Measurements from ENCODE around the gene KIAA0930.
"Not testable (repeated sequence)": the region's sequence is repeated elsewhere in the genome, so short reads cannot be mapped to it uniquely, and the experiment has no call there.

Gene KIAA0930

DNA sequence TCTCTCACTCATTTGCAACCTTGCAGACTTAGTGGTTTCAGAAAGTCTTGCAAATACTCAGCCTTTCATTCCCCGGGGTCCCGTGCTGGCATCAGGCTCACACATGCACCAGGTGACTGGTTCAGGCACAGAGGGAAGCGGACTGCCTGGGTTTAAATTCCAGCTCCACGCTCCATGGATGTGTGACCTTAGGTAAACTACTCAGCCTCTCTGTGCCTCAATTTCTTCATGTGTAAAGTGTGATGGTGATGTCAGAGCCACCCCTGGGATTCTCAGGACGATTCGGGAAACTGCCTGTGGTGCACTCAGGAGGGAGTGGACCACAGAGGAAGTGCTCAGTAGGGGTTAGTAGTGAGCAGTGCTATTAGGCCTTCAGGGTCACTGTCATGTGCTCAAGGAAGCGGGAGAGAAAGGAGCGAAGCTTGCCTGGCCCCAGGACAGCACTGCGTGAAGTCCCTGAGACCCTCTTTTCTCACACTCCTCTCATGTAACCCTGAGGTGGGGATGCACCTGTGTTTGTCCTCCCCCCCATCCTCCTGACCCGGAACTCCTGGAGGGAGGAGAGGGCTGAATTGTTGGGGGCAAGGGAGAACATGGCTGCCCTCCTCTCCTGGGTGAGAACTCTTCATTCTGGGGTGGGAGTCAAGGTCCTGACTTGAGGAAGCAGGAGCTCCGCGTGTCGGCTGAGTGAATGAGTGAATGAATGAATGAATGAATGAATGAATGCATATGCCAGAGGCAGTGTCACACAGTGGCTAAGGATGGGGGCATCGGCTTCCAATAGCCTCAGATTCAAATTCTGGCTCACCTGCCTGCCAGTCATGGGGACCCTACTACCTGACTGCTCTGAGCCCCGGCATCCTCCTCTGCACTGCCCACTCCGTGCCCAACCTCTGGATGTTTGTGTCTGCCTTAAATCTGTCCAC lies 29.7 kb upstream of the KIAA0930 start:
- Mint-ChIP-seq H3K36me3 (no peaks in the 10 kb centered on the region), H3K9me3 (no peaks in the 10 kb centered on the region), H3K27ac (no peak overlapping the region), H3K27me3 (peaks cover 80% of the 10 kb centered on the region), H3K4me3 (peak overlapping the region; percentile 57), H3K4me1 (peaks cover 10% of the 10 kb centered on the region)
- no peak for DNase-seq
- CTCF ChIA-PET = interaction anchor here (1.3 to 2.1 kb wide), 2 partner anchors 163 to 164 kb away, joined by 3 to 7 read pairs; no protein-coding TSS in a partner anchor

DNA sequence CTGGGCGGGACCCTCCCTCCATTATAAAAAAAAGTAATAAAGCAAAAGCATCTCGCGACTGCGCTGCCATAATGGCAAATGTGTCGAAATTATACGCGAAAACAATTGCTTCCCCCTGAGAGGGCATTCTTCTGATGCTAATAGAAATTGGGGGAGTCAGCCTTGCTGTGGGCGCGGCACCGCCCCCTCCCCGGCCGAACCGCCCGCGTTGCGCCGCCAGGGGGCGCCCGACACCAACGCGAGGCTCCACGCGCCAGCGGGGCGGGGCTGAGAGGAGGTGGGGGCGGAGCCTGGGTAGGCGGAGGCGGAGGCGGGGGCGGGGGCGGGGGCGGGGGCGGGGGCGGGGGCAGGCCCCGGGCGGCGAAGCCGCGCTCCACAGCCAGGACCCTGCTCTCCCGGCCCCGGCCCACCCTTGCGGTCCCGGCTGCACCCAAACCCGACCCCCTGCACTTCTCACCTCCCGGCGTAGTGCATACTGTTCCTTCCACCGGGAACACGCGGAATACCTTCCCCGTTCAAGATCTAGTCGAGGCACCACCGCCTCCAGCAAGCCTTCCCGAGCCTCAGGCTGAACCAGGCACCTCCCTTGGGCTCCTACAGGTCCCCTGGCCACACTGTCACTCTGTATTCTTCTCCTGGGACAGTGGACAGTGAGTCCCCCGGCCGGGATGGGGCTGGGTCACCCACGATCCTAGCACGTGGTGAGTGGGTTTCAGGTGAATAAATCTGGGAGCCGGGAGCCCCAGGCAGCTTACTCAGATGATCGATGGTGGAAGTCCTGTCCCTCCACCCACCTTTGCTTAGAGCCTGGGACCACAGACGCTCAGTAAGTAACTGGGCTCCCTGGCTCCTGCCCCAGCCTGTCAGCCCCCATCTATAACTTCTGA lies 28.5 kb upstream of the KIAA0930 start:
- Mint-ChIP-seq H3K36me3 (no peaks in the 10 kb centered on the region), H3K27ac (no peak overlapping the region), H3K27me3 (peaks cover 83% of the 10 kb centered on the region), H3K9me3 (no peaks in the 10 kb centered on the region), H3K4me1 (peaks cover 10% of the 10 kb centered on the region), H3K4me3 (peak overlapping the region; percentile 70)
- peak; percentile 89 for DNase-seq
- CTCF ChIA-PET = interaction anchor here (1.0 kb wide), 1 partner anchor 169 kb away, joined by 4 read pairs; no protein-coding TSS in a partner anchor

DNA sequence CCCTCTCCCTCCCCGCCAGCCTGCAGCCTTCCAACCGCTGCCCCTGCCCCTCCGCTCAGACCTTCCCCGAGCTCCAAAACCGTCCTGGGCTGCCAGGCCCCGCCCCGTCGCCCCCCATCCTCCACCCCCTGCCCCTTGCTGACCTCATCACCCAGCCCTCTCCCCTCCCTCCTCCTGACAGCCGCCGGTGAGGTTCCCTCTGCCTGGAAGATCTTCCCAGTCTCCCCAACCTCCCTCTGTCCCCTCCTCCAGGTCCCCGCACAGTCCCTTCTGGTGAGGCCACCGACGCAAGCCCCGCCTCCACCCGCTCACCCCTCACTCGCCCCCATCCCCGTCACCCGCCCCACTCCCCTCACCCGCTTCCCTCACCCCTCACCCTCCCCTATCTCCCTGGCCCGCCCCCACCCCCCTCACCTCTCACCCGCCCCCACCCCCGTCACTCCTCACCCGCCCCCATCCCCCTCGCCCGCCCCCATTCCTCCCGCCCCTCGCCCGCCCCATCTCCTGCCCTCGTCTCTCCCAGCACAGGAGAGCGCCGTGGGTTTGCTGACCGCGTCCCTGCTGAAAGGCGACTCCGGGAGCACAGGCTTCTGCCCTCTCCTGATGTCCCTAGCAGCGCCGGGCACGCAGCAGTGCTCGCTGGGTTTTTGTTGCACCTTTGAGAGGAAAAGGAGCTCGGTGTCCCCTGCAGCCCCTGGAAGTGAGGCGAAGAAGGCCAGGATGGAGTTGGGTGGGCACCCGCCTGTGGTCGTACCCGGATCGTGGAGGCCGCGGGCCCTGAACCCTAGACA lies 27.7 kb upstream of the KIAA0930 start:
- CTCF ChIA-PET = interaction anchor here (0.7 to 1.0 kb wide), 2 partner anchors 168 to 286 kb away, joined by 3 to 4 read pairs; no protein-coding TSS in a partner anchor
- H3K27ac Mint-ChIP-seq = no peak overlapping the region
- peak; percentile 59 for DNase-seq
- no peaks in the 10 kb centered on the region for H3K9me3 Mint-ChIP-seq
- peak overlapping the region; percentile 70 for H3K4me3 Mint-ChIP-seq
- H3K27me3 Mint-ChIP-seq = peaks cover 86% of the 10 kb centered on the region
- H3K36me3 Mint-ChIP-seq = no peaks in the 10 kb centered on the region
- peaks cover 10% of the 10 kb centered on the region for H3K4me1 Mint-ChIP-seq

DNA sequence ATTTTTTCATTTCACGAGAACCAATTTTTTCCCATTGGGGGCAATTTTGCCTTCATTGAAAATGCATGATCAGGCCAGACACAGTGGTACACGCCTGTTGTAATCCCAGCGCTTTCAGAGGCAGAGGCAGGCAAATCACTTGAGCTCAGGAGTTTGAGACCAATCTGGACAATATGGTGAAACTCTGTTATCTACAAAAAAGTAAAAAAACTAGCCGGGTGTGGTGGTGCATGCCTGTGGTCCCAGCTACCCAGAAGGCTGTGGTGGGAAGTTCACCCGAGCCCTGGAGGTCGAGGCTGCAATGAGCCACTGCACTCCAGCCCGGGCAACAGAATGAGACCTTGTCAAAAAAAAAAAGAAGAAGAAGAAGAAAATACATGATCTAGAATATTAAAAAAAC lies 24.8 kb upstream of the KIAA0930 start:
- Mint-ChIP-seq H3K4me3 (no peak overlapping the region), H3K4me1 (peaks cover 10% of the 10 kb centered on the region), H3K27me3 (peaks cover 93% of the 10 kb centered on the region), H3K9me3 (no peaks in the 10 kb centered on the region), H3K27ac (no peak overlapping the region), H3K36me3 (no peaks in the 10 kb centered on the region)
- CTCF ChIA-PET = interaction anchor here (1.4 to 1.5 kb wide), 2 partner anchors 164 to 168 kb away, joined by 4 read pairs; no protein-coding TSS in a partner anchor
- no peak for DNase-seq

DNA sequence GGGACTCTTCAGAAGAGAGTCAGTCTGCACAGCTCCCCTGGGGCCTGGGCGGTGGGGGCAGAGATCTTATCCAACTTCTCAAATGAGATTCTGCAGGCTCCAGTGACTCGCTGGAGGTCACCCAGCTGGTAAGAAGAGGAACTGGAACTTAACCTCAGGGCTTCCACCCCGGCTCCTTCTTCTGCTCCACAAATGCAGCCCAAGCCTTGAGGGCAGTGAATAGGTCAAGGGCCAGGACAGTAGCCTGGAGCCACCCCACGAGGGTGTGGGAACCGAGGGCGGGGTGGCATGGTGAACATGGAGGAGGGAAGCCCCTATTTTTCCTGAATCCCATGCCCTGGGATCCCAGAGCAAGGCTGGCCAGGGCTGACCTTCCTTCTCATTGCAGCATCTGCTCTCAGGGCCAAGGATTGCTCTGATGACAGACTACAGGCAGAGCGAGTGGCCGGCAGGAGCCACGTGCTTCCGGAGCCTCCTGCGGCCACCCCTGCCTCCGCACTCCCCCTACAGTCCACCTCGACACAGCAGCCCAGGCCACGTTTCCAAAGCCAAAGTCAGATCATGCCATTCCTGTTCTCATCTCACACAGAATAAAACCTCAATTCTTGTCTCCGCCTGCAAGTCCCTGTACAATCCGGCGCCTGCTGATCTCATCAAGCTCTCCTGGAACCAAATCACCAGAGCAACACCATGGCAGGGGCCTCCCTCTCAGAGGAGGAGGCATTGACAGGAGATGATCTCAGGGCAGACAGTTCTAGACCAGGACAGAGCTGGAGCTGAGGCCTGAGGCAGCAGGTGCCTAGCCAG lies 23.0 kb upstream of the KIAA0930 start:
- H3K9me3 Mint-ChIP-seq = no peaks in the 10 kb centered on the region
- H3K27me3 Mint-ChIP-seq = peaks cover 89% of the 10 kb centered on the region
- no peak for DNase-seq
- no peaks in the 10 kb centered on the region for H3K36me3 Mint-ChIP-seq
- CTCF ChIA-PET = interaction anchor here (1.1 kb wide), 1 partner anchor 291 kb away, joined by 3 read pairs; no protein-coding TSS in a partner anchor
- H3K4me3 Mint-ChIP-seq = no peak overlapping the region
- no peak overlapping the region for H3K27ac Mint-ChIP-seq
- H3K4me1 Mint-ChIP-seq = peaks cover 2% of the 10 kb centered on the region

DNA sequence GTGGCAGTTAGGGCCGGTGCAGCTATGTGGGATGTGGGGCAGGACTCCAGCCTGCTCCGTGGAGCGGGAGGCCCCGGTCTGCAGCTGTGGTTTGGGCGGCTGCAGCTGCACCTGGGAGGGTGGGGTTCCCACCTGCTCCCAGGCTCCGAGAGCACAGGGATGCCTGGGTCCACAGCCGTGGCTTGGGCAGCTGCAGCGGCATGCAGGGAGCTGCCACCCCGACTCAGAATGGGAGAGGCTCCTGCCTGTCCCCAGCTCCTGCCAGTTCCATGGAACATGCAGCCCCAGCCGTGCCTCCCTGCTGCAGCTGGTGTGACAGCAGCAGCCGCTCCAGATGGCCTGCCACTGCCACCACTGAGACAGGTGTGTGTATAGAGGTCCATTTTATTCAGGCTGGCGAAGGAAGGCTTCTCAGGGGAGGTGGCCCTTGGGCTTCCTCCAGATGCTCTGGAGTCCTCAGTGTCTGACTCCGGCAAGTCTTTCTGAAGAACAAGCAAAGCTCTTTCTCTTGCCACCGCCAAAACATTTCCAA lies 22.3 kb upstream of the KIAA0930 start:
- H3K27ac Mint-ChIP-seq = no peak overlapping the region
- no peaks in the 10 kb centered on the region for H3K36me3 Mint-ChIP-seq
- peaks cover 83% of the 10 kb centered on the region for H3K27me3 Mint-ChIP-seq
- no peak overlapping the region for H3K4me3 Mint-ChIP-seq
- no peak for DNase-seq
- H3K9me3 Mint-ChIP-seq = no peaks in the 10 kb centered on the region
- H3K4me1 Mint-ChIP-seq = no peaks in the 10 kb centered on the region
- CTCF ChIA-PET = no interaction called here

DNA sequence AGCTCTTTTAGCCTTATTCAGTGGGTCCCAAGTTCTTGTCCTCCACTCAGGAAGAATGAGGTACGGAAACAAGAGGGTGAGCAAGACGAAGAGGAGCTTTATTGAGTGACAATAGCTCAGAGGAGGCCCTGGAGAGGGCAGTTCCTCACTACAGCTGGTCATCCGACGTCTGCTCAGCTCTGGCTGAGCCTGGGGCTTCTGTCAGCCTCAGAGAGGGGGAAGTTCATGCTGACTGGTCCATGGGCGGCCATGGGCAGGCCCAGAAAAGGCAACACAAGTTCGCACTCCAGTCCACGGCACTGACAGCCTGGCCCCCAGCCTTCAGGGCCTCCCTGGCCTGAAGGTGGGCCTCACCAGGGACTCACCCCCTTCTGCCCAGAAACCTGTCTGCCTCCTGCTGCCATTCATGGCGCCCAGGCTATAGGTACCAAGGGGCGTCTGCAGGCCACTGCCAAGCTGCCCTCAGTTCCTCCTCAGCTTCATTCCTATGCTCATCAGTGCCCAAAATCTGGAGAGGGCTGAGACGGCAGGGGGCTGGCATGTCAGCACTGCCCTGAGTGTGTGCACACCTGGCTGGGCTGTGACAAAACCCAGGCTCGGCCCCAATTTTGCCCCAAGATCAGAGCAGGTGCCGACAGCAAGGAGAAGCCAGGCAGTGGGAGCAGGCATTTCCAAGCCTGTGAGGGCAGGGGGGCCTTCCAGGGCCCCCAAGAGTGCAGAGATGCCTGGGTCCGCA lies 21.7 kb upstream of the KIAA0930 start:
- CTCF ChIA-PET = interaction anchor here (0.6 to 1.2 kb wide), 4 partner anchors 9 to 255 kb away, joined by 3 to 4 read pairs (median 3); no protein-coding TSS in a partner anchor
- H3K27ac Mint-ChIP-seq = no peak overlapping the region

DNA sequence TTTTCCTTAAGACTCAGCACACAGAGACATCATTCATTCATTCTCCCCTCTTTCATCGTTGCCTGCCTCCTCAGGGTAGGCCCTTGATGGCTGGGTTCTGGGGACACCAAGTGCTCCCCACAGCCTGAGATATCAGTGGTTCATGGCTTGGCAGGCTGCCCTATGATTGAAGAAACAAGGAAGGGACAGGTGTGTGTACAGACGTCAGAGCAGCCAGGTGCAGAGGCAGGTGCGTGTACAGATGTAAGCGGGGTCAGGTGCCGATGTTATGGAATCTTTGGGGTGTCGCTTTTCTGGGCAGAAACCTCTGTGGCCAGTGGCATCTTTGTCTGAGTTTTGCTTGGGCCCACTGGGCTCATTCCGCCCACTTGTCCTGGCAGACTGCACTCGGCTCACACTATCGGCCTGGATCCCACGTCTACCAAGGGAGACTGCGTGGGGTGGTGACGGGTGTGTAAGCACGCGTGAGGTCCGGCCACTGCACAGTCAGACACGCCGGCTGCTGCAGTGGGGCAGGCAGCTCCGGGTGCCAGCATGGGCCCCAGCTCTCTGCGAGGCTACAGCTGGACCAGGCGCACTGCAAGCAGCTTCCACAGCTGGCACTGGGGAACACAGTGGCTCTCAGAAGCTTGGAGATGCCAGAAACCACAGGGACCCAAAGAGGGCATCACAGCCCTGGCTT lies 20.9 kb upstream of the KIAA0930 start:
- Mint-ChIP-seq H3K4me3 (no peak overlapping the region), H3K27me3 (peaks cover 70% of the 10 kb centered on the region), H3K4me1 (no peaks in the 10 kb centered on the region), H3K36me3 (no peaks in the 10 kb centered on the region), H3K27ac (no peak overlapping the region), H3K9me3 (no peaks in the 10 kb centered on the region)
- CTCF ChIA-PET = interaction anchor here (0.6 to 1.2 kb wide), 4 partner anchors 10 to 256 kb away, joined by 3 to 4 read pairs (median 3); no protein-coding TSS in a partner anchor
- no peak for DNase-seq

More for the DNA sequence above, 21.7 kb upstream of the KIAA0930 start:
- Mint-ChIP-seq H3K36me3 (no peaks in the 10 kb centered on the region), H3K4me3 (no peak overlapping the region), H3K27me3 (peaks cover 76% of the 10 kb centered on the region), H3K9me3 (no peaks in the 10 kb centered on the region), H3K4me1 (no peaks in the 10 kb centered on the region)
- DNase-seq = no peak

DNA sequence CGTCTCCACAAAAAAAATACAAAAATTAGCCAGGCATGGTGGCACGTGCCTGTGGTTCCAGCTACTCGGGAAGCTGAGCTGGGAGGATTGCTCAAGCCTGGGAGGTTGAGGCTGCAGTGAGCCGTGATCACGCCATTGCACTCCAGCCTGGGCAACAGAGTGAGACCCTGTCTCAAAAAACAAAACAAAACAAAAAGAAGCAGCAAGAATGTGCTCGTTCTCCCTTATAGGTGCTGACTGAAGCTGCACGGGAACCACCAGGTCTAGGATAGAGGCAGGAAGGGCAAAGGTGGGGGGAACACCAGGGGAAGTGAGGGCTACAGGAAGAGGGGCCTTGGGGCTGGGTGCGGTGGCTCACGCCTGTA lies 19.7 kb upstream of the KIAA0930 start:
- DNase-seq, H3K36me3 Mint-ChIP-seq, H3K9me3 Mint-ChIP-seq, CTCF ChIA-PET, H3K4me3 Mint-ChIP-seq, H3K27ac Mint-ChIP-seq, H3K4me1 Mint-ChIP-seq: not testable (repeated sequence)
- H3K27me3 Mint-ChIP-seq = peaks cover 58% of the 10 kb centered on the region

DNA sequence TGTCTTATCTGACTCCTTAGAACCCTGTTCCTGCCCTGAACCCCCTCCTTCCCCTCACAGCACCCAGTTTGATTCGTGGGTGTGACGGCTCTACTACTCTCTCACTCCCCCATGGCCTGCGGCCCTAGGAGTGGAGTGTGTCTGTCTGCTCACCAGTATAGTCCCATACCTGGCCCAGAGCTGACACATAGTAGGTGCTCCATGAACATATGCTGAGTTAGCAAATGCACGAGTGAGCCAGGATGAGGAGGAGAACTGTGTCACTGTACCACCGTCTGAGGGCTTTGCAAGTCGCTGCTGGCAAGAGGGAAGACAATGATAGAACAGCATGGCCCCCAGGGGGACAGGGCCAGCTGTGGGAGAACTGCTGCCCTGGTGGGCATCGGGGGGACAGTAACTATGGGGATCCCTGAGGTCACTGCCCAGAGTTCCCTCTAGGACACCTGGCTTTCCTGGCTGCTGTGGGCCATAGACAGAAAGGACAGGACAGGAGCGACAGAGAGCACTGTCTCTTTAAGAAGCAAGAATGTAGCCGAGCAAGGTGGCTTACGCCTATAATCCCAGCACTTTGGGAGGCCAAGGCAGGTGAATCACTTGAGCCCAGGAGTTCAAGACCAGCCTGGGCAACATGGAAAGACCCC lies 19.2 kb upstream of the KIAA0930 start:
- CTCF ChIA-PET = no interaction called here
- H3K4me3 Mint-ChIP-seq = no peak overlapping the region
- H3K4me1 Mint-ChIP-seq = peaks cover 2% of the 10 kb centered on the region
- no peaks in the 10 kb centered on the region for H3K36me3 Mint-ChIP-seq
- H3K27me3 Mint-ChIP-seq = peaks cover 55% of the 10 kb centered on the region
- DNase-seq = no peak
- no peaks in the 10 kb centered on the region for H3K9me3 Mint-ChIP-seq
- no peak overlapping the region for H3K27ac Mint-ChIP-seq

DNA sequence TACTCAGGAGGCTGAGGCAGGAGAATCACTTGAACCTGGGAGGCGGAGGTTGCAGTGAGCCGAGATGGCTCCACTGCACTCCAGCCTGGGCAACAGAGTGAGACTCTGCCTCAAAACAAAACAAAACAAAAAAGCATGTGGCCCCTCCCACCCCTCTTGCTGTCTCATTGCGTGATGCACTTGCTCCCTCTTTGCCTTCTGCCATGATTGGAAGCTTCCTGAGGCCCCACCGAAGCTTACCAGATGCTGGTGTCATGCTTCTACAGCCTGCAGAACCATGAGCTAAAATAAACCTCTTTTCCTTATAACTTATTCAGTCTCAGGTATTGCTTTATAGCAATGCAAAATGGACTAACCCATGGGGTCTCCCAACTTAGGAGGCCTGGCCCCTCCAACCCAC lies 17.2 kb upstream of the KIAA0930 start:
- DNase-seq, H3K4me1 Mint-ChIP-seq, H3K4me3 Mint-ChIP-seq, H3K36me3 Mint-ChIP-seq, H3K27ac Mint-ChIP-seq, H3K9me3 Mint-ChIP-seq, CTCF ChIA-PET: not testable (repeated sequence)
- H3K27me3 Mint-ChIP-seq = peaks cover 36% of the 10 kb centered on the region

Data from activated naive CD4-positive, alpha-beta T cell treated with anti-CD3 and anti-CD28 coated beads, Interleukin-2, amount 10 ng/mL, durations not matched to agents 7 days and 5 days (primary cell).